HepG2 (cell line): Measurements from ENCODE around the gene INHA. TPM values are rescaled to one million over a fixed set of nuclear protein-coding genes. Genes with fewer than 3 reads are reported as not detected.

Experiments
- KDM1A ChIP-seq: IDR thresholded peaks from 2 replicates; pipeline ENCODE4 v1.6.1; 2016; ENCODE audit warnings: missing compliant biosample characterization
- MAZ ChIP-seq, 2 experiments: sonication (generic) in 1 of 2; formaldehyde crosslinking in 1 of 2; IDR thresholded peaks; 2 replicates each; pipeline versions ENCODE4 v1.5.0 to v1.6.1; 2012 to 2020; ENCODE audit warnings: low read depth in 2 of 2, mild to moderate bottlenecking in 2 of 2, borderline replicate concordance in 1 of 2, improper control_type of control experiment in 1 of 2, low read length in 1 of 2, missing genetic modification reagents in 1 of 2, moderate library complexity in 1 of 2
- MIER3 ChIP-seq: IDR thresholded peaks from 2 replicates; pipeline ENCODE4 v1.6.1; 2016; ENCODE audit warnings: missing compliant biosample characterization, borderline replicate concordance
- PCBP1 ChIP-seq: fragments of 200-400 bp; formaldehyde crosslinking; IDR thresholded peaks from 2 replicates; pipeline ENCODE4 v1.6.1; 2017; ENCODE audit warnings: mild to moderate bottlenecking, low read depth, low read length, borderline replicate concordance
- REPIN1 ChIP-seq: sonication (generic); formaldehyde crosslinking; IDR thresholded peaks from 2 replicates; pipeline ENCODE4 v1.8.0; 2022; ENCODE audit warnings: missing genetic modification reagents, low read depth, mild to moderate bottlenecking, borderline replicate concordance
- SALL2 ChIP-seq: sonication (generic); formaldehyde crosslinking; IDR thresholded peaks from 2 replicates; pipeline ENCODE4 v1.8.1; 2023; ENCODE audit warnings: mild to moderate bottlenecking, missing genetic modification reagents, inconsistent platforms
- SRF ChIP-seq: IDR thresholded peaks from 2 replicates; pipeline ENCODE4 v1.6.1; 2011; ENCODE audit warnings: mild to moderate bottlenecking, low read depth, low read length, moderate library complexity
- TBX2 ChIP-seq: sonication (generic); formaldehyde crosslinking; IDR thresholded peaks from 2 replicates; pipeline ENCODE4 v1.5.0; 2020; ENCODE audit warnings: missing genetic modification reagents, mild to moderate bottlenecking, borderline replicate concordance
- ZC3H13 ChIP-seq: sonication (generic); formaldehyde crosslinking; IDR thresholded peaks from 2 replicates; pipeline ENCODE4 v1.8.1; 2023; ENCODE audit warnings: mild to moderate bottlenecking, missing genetic modification reagents, moderate library complexity
- ZFP36 ChIP-seq: fragments of 150-350 bp; IDR thresholded peaks from 2 replicates; pipeline ENCODE4 v1.6.1; 2018; ENCODE audit warnings: borderline replicate concordance, low read length, low read depth; ENCODE audit not compliant: partially characterized antibody
- ZNF256 ChIP-seq: sonication (generic); formaldehyde crosslinking; conservative IDR thresholded peaks from 2 replicates; pipeline ENCODE4 v1.4.0; 2020; ENCODE audit warnings: missing genetic modification reagents
- ZNF432 ChIP-seq: sonication (generic); formaldehyde crosslinking; IDR thresholded peaks from 2 replicates; pipeline ENCODE4 v1.5.0; 2020; ENCODE audit warnings: missing genetic modification reagents, mild to moderate bottlenecking, borderline replicate concordance
- ZNF572 ChIP-seq: sonication (generic); formaldehyde crosslinking; IDR thresholded peaks from 2 replicates; pipeline ENCODE4 v1.5.1; 2020; ENCODE audit warnings: mild to moderate bottlenecking, missing genetic modification reagents
- polyA plus RNA-seq, 8 experiments: library from polyadenylated mRNA; depleted of rRNA in 3 of 8; stranded (reverse) in 7 of 8; unstranded in 1 of 8; fragments of >200 nt; fragmentation: Illumina TruSeq in 4 of 8; extraction: Trizol in 4 of 8; gene quantifications; 2 replicates each; pipeline versions ENCODE4 v1.2.1 to v1.2.3, GENCODE V29; 2011 to 2016; ENCODE audit warnings: low read depth in 4 of 8, missing spikeins in 1 of 8, mixed read lengths in 1 of 8; ENCODE audit not compliant: insufficient read depth in 1 of 8
- total RNA-seq, 5 experiments: library from RNA; depleted of rRNA; stranded (reverse); fragments of >200 nt; fragmentation: Illumina TruSeq; extraction: Trizol; gene quantifications; 2 replicates each; pipeline ENCODE4 v1.2.3, GENCODE V29; 2016; ENCODE audit warnings: low read depth in 1 of 5
- TF ChIP-seq, protein P1 (sequence below): IDR thresholded peaks from 2 replicates; pipeline ENCODE4 v1.6.1; 2012; ENCODE audit warnings: inconsistent platforms
- TF ChIP-seq, protein P2 (sequence below): sonication (generic); formaldehyde crosslinking; IDR thresholded peaks from 2 replicates; pipeline ENCODE4 v1.5.0; 2020; ENCODE audit warnings: mild to moderate bottlenecking, missing genetic modification reagents, borderline replicate concordance
- TF ChIP-seq, protein P3 (sequence below): sonication (generic); formaldehyde crosslinking; IDR thresholded peaks from 2 replicates; pipeline ENCODE4 v1.4.0; 2020; ENCODE audit warnings: missing genetic modification reagents
- TF ChIP-seq, protein P4 (sequence below): sonication (generic); formaldehyde crosslinking; IDR thresholded peaks from 2 replicates; pipeline ENCODE4; 2020; ENCODE audit warnings: missing genetic modification reagents, mild to moderate bottlenecking, borderline replicate concordance

INHA gene
- total and polyA plus RNA-seq, 2 of the 13 experiments (the other 11 are each of a cell fraction or from before 2014, with no cell fraction given) = 4.1 to 15.2 TPM

DNA sequence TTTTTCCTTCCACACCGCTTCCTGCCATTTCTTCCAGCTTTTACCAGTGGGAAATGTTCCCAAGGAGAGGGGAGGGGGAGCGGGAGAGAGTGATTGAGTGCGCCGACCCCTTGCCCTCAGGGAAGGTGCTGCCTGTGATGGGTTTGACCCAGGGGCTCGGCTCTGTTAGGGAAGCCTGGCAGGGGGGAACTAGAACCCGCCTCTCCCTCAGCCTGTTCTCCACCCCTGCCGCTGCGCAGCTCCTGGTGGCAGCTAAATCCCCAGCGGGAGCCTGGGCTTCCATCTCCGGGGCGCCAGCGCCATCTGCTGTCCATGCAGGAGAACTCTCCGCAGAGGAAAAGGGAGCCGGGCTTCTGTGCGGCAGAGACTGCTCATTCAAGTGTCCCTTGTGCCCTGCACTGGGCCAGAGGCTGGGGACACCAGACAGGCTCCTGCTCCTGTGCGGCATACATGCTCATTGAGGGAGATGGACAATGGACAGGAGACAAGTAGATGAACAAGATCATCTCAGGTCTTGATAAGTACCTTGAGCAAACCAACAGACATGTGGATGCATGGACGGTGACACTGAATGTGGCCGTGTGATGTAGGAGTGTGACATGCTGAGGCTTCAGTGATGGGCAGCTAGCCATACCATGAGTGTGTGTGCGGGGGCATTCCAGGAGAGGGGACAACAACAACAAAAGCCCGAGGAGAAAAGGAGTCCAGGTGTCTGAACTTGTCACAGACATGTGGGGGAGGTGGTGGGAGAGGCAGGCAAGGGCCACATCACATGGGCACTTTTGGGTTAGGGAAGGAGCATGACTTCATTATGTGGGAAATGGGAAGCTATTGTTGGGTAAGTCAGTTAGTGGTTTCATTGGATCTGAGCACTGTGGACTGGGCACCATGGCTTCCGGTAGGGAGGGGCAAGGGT, 41.8 kb upstream of the INHA start (continued):
- TF ChIP-seq ZNF432 (CRISPR knock-in tag) (no peak), SALL2 (CRISPR knock-in tag) (0 out of 2 replicates have a peak, but pooled peaks have one; percentile 38), PCBP1 (peak; percentile 84; the same call in 1 of the 2 replicates), ZC3H13 (no peak), ZNF572 (CRISPR knock-in tag) (peak; percentile 59; the same call in 1 of the 2 replicates), MIER3 (CRISPR knock-in tag) (0 out of 2 replicates have a peak, but pooled peaks have one; percentile 62), REPIN1 (CRISPR knock-in tag) (peak; percentile 84; the same call in 1 of the 2 replicates), ZNF256 (0 out of 2 replicates have a peak, but pooled peaks have one; percentile 16), TBX2 (peak; percentile 58; the same call in 1 of the 2 replicates), SRF (no peak), MAZ (IDR thresholded peaks at IDR 0.05; ENCODE audit: borderline replicate concordance, low read depth, low read length) (peak; percentile 34; the same call in 1 of the 2 replicates), MAZ (CRISPR knock-in tag; IDR thresholded peaks at IDR 0.05; ENCODE audit: low read depth) (peak; percentile 69; the same call in 1 of the 2 replicates), ZFP36 (peak; percentile 47), KDM1A (CRISPR knock-in tag) (0 out of 2 replicates have a peak, but pooled peaks have one; percentile 15)
- TF ChIP-seq, protein P1, sequence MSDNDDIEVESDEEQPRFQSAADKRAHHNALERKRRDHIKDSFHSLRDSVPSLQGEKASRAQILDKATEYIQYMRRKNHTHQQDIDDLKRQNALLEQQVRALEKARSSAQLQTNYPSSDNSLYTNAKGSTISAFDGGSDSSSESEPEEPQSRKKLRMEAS = peak; percentile 46; the same call in 1 of the 2 replicates
- TF ChIP-seq, protein P2, sequence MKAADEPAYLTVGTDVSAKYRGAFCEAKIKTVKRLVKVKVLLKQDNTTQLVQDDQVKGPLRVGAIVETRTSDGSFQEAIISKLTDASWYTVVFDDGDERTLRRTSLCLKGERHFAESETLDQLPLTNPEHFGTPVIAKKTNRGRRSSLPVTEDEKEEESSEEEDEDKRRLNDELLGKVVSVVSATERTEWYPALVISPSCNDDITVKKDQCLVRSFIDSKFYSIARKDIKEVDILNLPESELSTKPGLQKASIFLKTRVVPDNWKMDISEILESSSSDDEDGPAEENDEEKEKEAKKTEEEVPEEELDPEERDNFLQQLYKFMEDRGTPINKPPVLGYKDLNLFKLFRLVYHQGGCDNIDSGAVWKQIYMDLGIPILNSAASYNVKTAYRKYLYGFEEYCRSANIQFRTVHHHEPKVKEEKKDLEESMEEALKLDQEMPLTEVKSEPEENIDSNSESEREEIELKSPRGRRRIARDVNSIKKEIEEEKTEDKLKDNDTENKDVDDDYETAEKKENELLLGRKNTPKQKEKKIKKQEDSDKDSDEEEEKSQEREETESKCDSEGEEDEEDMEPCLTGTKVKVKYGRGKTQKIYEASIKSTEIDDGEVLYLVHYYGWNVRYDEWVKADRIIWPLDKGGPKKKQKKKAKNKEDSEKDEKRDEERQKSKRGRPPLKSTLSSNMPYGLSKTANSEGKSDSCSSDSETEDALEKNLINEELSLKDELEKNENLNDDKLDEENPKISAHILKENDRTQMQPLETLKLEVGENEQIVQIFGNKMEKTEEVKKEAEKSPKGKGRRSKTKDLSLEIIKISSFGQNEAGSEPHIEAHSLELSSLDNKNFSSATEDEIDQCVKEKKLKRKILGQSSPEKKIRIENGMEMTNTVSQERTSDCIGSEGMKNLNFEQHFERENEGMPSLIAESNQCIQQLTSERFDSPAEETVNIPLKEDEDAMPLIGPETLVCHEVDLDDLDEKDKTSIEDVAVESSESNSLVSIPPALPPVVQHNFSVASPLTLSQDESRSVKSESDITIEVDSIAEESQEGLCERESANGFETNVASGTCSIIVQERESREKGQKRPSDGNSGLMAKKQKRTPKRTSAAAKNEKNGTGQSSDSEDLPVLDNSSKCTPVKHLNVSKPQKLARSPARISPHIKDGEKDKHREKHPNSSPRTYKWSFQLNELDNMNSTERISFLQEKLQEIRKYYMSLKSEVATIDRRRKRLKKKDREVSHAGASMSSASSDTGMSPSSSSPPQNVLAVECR (CRISPR knock-in tag) = peak; percentile 36; the same call in 1 of the 2 replicates
- TF ChIP-seq, protein P3, sequence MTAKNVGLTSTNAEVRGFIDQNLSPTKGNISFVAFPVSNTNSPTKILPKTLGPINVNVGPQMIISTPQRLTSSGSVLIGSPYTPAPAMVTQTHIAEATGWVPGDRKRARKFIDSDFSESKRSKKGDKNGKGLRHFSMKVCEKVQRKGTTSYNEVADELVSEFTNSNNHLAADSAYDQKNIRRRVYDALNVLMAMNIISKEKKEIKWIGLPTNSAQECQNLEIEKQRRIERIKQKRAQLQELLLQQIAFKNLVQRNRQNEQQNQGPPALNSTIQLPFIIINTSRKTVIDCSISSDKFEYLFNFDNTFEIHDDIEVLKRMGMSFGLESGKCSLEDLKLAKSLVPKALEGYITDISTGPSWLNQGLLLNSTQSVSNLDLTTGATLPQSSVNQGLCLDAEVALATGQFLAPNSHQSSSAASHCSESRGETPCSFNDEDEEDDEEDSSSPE (CRISPR knock-in tag) = 0 out of 2 replicates have a peak, but pooled peaks have one; percentile 40
- TF ChIP-seq, protein P4, sequence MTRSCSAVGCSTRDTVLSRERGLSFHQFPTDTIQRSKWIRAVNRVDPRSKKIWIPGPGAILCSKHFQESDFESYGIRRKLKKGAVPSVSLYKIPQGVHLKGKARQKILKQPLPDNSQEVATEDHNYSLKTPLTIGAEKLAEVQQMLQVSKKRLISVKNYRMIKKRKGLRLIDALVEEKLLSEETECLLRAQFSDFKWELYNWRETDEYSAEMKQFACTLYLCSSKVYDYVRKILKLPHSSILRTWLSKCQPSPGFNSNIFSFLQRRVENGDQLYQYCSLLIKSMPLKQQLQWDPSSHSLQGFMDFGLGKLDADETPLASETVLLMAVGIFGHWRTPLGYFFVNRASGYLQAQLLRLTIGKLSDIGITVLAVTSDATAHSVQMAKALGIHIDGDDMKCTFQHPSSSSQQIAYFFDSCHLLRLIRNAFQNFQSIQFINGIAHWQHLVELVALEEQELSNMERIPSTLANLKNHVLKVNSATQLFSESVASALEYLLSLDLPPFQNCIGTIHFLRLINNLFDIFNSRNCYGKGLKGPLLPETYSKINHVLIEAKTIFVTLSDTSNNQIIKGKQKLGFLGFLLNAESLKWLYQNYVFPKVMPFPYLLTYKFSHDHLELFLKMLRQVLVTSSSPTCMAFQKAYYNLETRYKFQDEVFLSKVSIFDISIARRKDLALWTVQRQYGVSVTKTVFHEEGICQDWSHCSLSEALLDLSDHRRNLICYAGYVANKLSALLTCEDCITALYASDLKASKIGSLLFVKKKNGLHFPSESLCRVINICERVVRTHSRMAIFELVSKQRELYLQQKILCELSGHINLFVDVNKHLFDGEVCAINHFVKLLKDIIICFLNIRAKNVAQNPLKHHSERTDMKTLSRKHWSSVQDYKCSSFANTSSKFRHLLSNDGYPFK (CRISPR knock-in tag) = peak; percentile 47; the same call in 1 of the 2 replicates
